GM18502 (cell line): ENCODE results near the gene OR5AR1.
"Not testable (repeated sequence)": the region's sequence is repeated elsewhere in the genome, so short reads cannot be mapped to it uniquely, and the experiment has no call there.

Experiments used
- ATAC-seq: cut with Tn5 transposase; IDR thresholded peaks from one replicate; pipeline ENCODE4 v1.9.1; 2021; ENCODE audit warnings: mild to moderate bottlenecking; ENCODE audit not compliant: unreplicated experiment, poor library complexity

Gene OR5AR1

GRCh38 chr11:56663386-56663785, at the start of gene OR5AR1:
TSS of gene OR5AR1 (plus strand) at chr11:56663686. CDS start at chr11:56663686, 0 bp downstream.
- no peak for ATAC-seq

- ATAC-seq: peak; percentile 85
Measured at GRCh38 chr11:56624661-56625110, 38.8 kb upstream of the OR5AR1 start.

- no peak for ATAC-seq
Measured at GRCh38 chr11:56625946-56626345, 37.5 kb upstream of the OR5AR1 start.

GRCh38 chr11:56632329-56632728, 31.2 kb upstream of the OR5AR1 start:
- ATAC-seq: no peak

GRCh38 chr11:56636861-56637260, 26.6 kb upstream of the OR5AR1 start:
- no peak for ATAC-seq

- no peak for ATAC-seq
Measured at GRCh38 chr11:56637500-56637899, 26.0 kb upstream of the OR5AR1 start.

GRCh38 chr11:56642339-56642738, 21.1 kb upstream of the OR5AR1 start, which contains the start of gene OR5AP2:
TSS of gene OR5AP2 (minus strand) at chr11:56642439. CDS start at chr11:56642439, 0 bp downstream.
- no peak for ATAC-seq

GRCh38 chr11:56659755-56660154, 3.7 kb upstream of the OR5AR1 start:
- no peak for ATAC-seq

GRCh38 chr11:56670984-56671383, 7.5 kb downstream of the OR5AR1 start:
- ATAC-seq: no peak

- ATAC-seq: no peak
Measured at GRCh38 chr11:56688554-56689100, 25.1 kb downstream of the OR5AR1 start.

GRCh38 chr11:56691179-56691578, 27.7 kb downstream of the OR5AR1 start:
- ATAC-seq: not testable (repeated sequence)

GRCh38 chr11:56693428-56693827, 29.9 kb downstream of the OR5AR1 start:
- no peak for ATAC-seq

GRCh38 chr11:56698795-56699194, 35.3 kb downstream of the OR5AR1 start, which contains the start of gene OR9G1:
TSS of gene OR9G1 (plus strand) at chr11:56699095. CDS start at chr11:56700388, 1,293 bp downstream.
- no peak for ATAC-seq

- no peak for ATAC-seq
Measured at GRCh38 chr11:56700242-56700913, 36.9 kb downstream of the OR5AR1 start.

GRCh38 chr11:56700914-56701485, 37.5 kb downstream of the OR5AR1 start:
- ATAC-seq: no peak

- ATAC-seq: no peak
Measured at GRCh38 chr11:56705784-56706396, 42.4 kb downstream of the OR5AR1 start.

- ATAC-seq: no peak
Measured at GRCh38 chr11:56706486-56706885, 43.0 kb downstream of the OR5AR1 start.

- ATAC-seq: no peak
Measured at GRCh38 chr11:56714206-56714605, 50.7 kb downstream of the OR5AR1 start.
